Pancreas (tissue), 10 donors: ENCODE data around the gene ACTG2. TPM values are rescaled to one million over a fixed set of nuclear protein-coding genes. Genes with fewer than 3 reads are reported as not detected.

Experiments used
- ATAC-seq, 4 donors: fragments of 200-7000 bp; cut with Tn5 transposase; one replicate each; pipeline versions ENCODE4 v1.8.0 to v1.9.1; 2020; ENCODE audit warnings: mild to moderate bottlenecking in 4 of 4, moderate library complexity in 4 of 4
- DNase-seq, 6 donors: peaks; one replicate each; pipeline ENCODE4 v3.0.0-alpha.2; 2020
- FAIRE-seq: peaks from 2 replicates; lab custom pipeline; 2012; peaks lifted over from hg19 to GRCh38; lab: Jason Lieb, UNC
- H3K27ac ChIP-seq, 4 donors: fragments of 200-600 bp; sonication (generic); 1 replicate in 3 of 4; 2 replicates in 1 of 4; pipeline versions ENCODE4 v1.5.0 to v1.8.0; 2020
- H3K27me3 ChIP-seq, 4 donors: fragments of 200-600 bp; one replicate each; pipeline ENCODE4 v1.8.0; 2021
- H3K36me3 ChIP-seq, 3 donors: fragments of 200-600 bp; sonication (generic) in 1 of 3; one replicate each; pipeline versions ENCODE4 v1.5.0 to v1.8.0; 2020 to 2021
- H3K4me1 ChIP-seq, 3 donors: fragments of 200-600 bp; one replicate each; pipeline ENCODE4 v1.8.0; 2021
- H3K4me3 ChIP-seq, 4 donors: fragments of 200-600 bp; sonication (generic) in 2 of 4; one replicate each; pipeline versions ENCODE4 v1.5.0 to v1.8.0; 2020 to 2021
- H3K9me3 ChIP-seq, 4 donors: fragments of 200-600 bp; one replicate each; pipeline ENCODE4 v1.8.0; 2021
- CTCF ChIP-seq, 4 donors: fragments of 200-600 bp; sonication (generic) in 3 of 4; IDR thresholded peaks; one replicate each; pipeline versions ENCODE4 v1.5.0 to v1.8.0; 2021; ENCODE audit warnings: antibody characterized with exemption in 4 of 4
- WGBS, 2 donors: extraction: QIAGEN DNeasy Blood & Tissue Kit; methylation state at CpG; one replicate each; pipeline ENCODE4 v1.1.7; 2013; 5-methylcytosine and 5-hydroxymethylcytosine counted together
- intact Hi-C, 3 donors: fragments of 100-400 bp; cut with DNase I; formaldehyde crosslinking; loops; one replicate each; pipeline versions ENCODE4 v1.11.1 to v1.14.2; 2022
- polyA plus RNA-seq, 2 donors: library from polyadenylated mRNA; stranded (reverse); fragments of 200-250 nt; gene quantifications; one replicate each; pipeline ENCODE4 v1.2.3, GENCODE V29; 2013
- total RNA-seq, 6 donors: library from RNA; stranded (reverse); fragmentation: NEBNext Ultra II Directional in 4 of 6; extraction: Animal tissue kit (Norgen Biotek cat#: 25700) in 4 of 6; gene quantifications; one replicate each; pipeline versions ENCODE4 v1.2.1 to v1.2.4, GENCODE V29; 2021 to 2023
- donor health status: healthy with polysubstance abuse.
- donor health status: DM: no; HTN: no; CAD: no; lungs with moderate emphysema.
- donor health status: DM: no; HTN: no; CAD: no.
- donor health status: control.
- donor health status: control.
- donor health status: Bipolar disorder and iron deficiency.
- donor health status: DM: yes; HTN: yes; CAD: no.
- donor health status: DM: no; HTN: no; CAD: no.
- donor health status: DM: no; HTN: no; CAD: no.
- donor health status: DM: yes; HTN: yes; CAD: no.

The ACTG2 gene
- total RNA-seq (1 to 10 TPM in 3 of 6 donors, under 1 TPM in 3; 0.28 to 2.2 (median 0.91) TPM), polyA plus RNA-seq (10 to 100 TPM in 1 of 2 donors, 1 to 10 TPM in 1; 9.9 to 76.3 TPM)

GRCh38 chr2:73892631-73893329 lies at the start of gene ACTG2:
TSS of gene ACTG2 (plus strand) at chr2:73893008. CDS start at chr2:73901312, 8,304 bp downstream.
- intact Hi-C loops: no loop called here
- no peak within 1 kb of the TSS for H3K4me3 ChIP-seq
- no peak for FAIRE-seq
- 72 to 81% methylated on average over 15 of the region's 15 CpGs for WGBS, 2 donors
- no peak for DNase-seq
- TF ChIP-seq CTCF (IDR thresholded peaks at IDR 0.05): no peak
- H3K36me3 ChIP-seq: no peaks in the 10 kb centered on the region
- no peaks in the 10 kb centered on the region for H3K4me1 ChIP-seq
- H3K9me3 ChIP-seq: no peaks in the 10 kb centered on the region
- no peak for ATAC-seq
- H3K27ac ChIP-seq: no peak within 1 kb of the TSS
- H3K27me3 ChIP-seq: no peaks in the 10 kb centered on the region

- no peaks in the 10 kb centered on the region for H3K27me3 ChIP-seq
- TF ChIP-seq CTCF (IDR thresholded peaks at IDR 0.05): no peak
- no peaks in the 10 kb centered on the region for H3K9me3 ChIP-seq
- H3K27ac ChIP-seq: no peak overlapping the region
- intact Hi-C loops: no loop called here
- DNase-seq (no peak), FAIRE-seq (no peak), ATAC-seq (no peak)
- WGBS, 2 donors: 68% methylated on average over 2 of the region's 2 CpGs
- no peak overlapping the region for H3K4me3 ChIP-seq
- peaks cover 0 to 11% (median 10%) of the 10 kb centered on the region in 3 donors for H3K4me1 ChIP-seq
- peaks cover 0 to 39% (median 29%) of the 10 kb centered on the region in 3 donors for H3K36me3 ChIP-seq
Observed at GRCh38 chr2:73844087-73844486, 48.7 kb upstream of the ACTG2 start.

- H3K4me3 ChIP-seq: no peak overlapping the region
- no peak for TF ChIP-seq CTCF (IDR thresholded peaks at IDR 0.05)
- no peaks in the 10 kb centered on the region for H3K4me1 ChIP-seq
- DNase-seq (no peak), FAIRE-seq (no peak), ATAC-seq (no peak)
- no peak overlapping the region for H3K27ac ChIP-seq
- intact Hi-C loops: no loop called here
- 94 to 95% methylated on average over 2 of the region's 2 CpGs for WGBS, 2 donors
- no peaks in the 10 kb centered on the region for H3K27me3 ChIP-seq
- H3K36me3 ChIP-seq: peaks cover 0 to 95% (median 32%) of the 10 kb centered on the region in 3 donors
- H3K9me3 ChIP-seq: no peaks in the 10 kb centered on the region
Observed at GRCh38 chr2:73850009-73850408, 42.8 kb upstream of the ACTG2 start.

GRCh38 chr2:73851274-73851673 lies 41.5 kb upstream of the ACTG2 start:
- Histone ChIP-seq H3K4me3 (no peak overlapping the region), H3K27me3 (no peaks in the 10 kb centered on the region), H3K27ac (no peak overlapping the region), H3K4me1 (no peaks in the 10 kb centered on the region), H3K36me3 (peaks cover 0 to 89% (median 26%) of the 10 kb centered on the region in 3 donors), H3K9me3 (no peaks in the 10 kb centered on the region)
- FAIRE-seq (no peak), ATAC-seq (peak in 1 of 4 donors; percentile 49), DNase-seq (no peak)
- TF ChIP-seq CTCF (IDR thresholded peaks at IDR 0.05): no peak
- intact Hi-C loops: no loop called here
- WGBS, 2 donors: 61 to 62% methylated on average over 3 of the region's 3 CpGs

- Histone ChIP-seq H3K4me1 (no peaks in the 10 kb centered on the region), H3K27ac (no peak overlapping the region), H3K36me3 (peaks cover 0 to 89% (median 22%) of the 10 kb centered on the region in 3 donors), H3K27me3 (no peaks in the 10 kb centered on the region), H3K4me3 (no peak overlapping the region), H3K9me3 (no peaks in the 10 kb centered on the region)
- no peak for DNase-seq
- no peak for ATAC-seq
- no peak for FAIRE-seq
- intact Hi-C loops: no loop called here
- no peak for TF ChIP-seq CTCF (IDR thresholded peaks at IDR 0.05)
Observed at GRCh38 chr2:73852020-73852419, 40.8 kb upstream of the ACTG2 start.
